Astrocyte of the spinal cord (primary cell): ENCODE data around the gene ME3.

Source experiments
- DNase-seq: peaks from one replicate; pipeline ENCODE4 v3.0.0; 2011; ENCODE audit warnings: low read depth, low spot score
- H3K4me3 ChIP-seq: 2 replicates; pipeline ENCODE4 v1.5.1; 2011; ENCODE audit warnings: low read depth, mild to moderate bottlenecking, low read length, moderate library complexity
- CTCF ChIP-seq: IDR thresholded peaks from 2 replicates; pipeline ENCODE4 v1.5.1; 2012; ENCODE audit warnings: low read depth, mild to moderate bottlenecking, low read length, inconsistent platforms
- in situ Hi-C: cut with HindIII; loops from 2 replicates; pipeline ENCODE4 v1.10.0; 2017; ENCODE audit warnings: low sequenced_read_pairs

ME3 gene

DNA sequence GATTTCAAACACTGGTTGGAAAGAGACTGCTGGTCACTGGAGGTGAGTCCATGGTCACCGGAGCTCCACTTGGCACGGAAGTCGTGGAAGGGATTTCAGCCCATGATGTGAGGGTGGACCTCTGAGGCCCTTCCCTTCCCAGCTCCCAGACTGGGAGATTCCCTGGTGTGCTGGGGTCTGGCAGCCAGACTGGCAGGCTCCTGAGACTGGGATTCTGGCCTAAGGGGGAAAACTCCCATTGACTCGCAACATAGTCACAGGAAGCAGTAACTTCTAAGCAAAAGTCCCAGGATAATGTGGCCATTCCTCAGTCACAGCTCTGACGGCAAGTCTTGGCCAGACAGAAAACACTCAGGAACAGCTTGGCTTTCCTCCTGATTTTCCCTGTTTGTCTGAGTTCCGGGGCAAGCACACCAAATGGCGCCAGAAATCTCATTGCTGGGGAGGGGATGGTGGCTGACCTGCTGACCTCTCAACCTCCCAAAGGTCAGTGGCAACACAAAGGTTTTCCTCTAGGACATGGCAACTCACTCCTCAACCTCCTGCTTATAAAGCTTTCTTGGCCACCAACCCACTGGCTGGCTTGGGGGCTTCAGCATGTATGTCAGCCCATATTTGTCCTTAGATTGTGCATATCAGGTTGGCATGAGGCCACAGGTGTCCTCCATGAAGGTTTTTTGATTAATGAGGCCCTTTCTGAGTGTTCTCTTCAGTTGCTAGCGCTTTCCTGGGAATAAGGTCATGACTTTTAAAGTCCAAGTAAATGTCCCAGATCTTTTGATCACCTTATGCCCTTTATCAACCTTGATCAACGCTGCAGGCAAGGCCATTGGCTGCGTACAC is 198.2 kb downstream of the ME3 start:
- no peak overlapping the region for H3K4me3 ChIP-seq
- no peak for DNase-seq
- TF ChIP-seq CTCF, result no peak
- in situ Hi-C loops, result no loop called here

DNA sequence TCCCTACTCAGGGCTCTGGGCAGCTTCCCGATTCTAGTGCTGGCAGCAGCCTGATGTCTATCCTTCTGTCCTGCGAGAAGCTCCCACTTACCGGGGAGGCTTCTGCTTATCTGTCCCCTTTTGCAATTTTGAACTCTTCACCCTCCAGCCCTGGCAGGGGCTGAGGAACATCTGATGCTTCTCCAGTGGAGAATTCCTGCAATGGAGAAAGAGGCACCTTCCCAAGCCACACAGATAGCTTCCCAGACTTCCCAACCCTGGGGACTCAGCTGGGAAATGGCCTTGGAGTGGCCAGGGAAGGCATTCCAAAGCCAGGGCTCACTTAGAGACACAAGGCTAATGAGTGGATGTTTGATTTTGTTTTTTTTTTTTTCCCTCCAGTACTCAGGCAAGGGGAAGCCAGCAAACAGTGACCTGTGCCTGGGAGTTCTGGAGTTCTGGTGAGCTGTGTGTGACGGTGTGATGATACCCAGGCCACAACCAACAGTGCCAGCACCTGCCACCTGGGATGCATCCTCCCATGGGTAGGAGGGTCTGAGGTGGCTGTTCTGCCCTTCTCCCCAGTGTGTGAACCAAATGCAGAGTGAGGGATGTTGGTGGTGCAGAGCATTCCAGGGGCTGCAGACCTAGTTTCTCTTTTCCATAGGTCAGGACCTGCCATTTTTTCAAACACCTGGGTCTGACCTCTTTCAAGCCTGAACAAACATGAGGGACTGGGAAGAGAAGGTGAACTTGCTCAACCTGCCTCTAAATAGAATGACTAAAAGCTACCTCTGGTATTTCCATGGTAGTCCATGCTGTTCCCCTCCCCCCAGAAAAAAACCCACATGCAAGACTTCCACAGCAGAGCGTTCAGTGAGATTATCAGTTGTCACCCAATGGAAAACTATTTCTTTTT is 202.7 kb downstream of the ME3 start:
- in situ Hi-C loops, result no loop called here
- H3K4me3 ChIP-seq, result no peak overlapping the region
- DNase-seq, result no peak
- no peak for TF ChIP-seq CTCF

DNA sequence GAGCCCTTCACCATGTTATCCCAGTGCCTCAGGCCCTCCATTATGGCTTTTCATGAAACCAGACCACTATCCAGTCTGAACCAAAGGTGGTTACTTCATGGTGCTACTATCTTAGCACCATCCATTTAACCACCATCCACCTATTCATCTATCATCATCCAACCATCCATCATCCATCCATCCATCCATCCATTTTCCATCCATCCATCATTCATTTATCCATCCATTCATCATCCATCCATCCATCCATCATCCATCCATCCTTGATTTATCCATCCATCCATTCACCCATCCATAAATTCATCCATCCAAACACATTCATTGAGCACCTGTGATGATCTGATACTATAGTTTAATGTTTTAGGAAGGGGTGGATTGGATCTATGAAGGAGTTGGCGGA is 204.2 kb downstream of the ME3 start:
- H3K4me3 ChIP-seq, result no peak overlapping the region
- no peak for TF ChIP-seq CTCF
- in situ Hi-C loops, result no loop called here
- no peak for DNase-seq

- no peak for TF ChIP-seq CTCF
- DNase-seq, result no peak
- in situ Hi-C loops, result no loop called here
- no peak overlapping the region for H3K4me3 ChIP-seq
Observed at GRCh38 chr11:86464509-86465221, 207.8 kb downstream of the ME3 start.

DNA sequence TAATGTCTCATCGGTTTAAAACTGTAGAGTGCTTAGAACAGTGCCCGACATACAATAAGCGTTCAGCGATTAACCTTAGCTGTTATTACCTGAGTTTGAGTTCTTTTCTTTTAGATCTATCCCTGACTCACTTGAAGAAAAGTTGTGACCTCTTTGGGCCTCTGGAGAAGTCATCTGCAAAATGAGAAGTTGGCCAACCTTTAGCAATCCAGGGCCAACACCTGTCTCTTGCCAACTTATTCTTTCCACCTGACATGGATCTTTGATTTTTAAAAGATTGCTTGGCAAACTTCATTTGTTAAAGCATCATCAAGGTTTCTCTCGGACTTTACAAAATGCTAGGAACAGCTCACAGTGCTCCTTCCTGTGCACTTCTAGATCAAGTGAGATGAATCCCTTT is 208.5 kb downstream of the ME3 start:
- H3K4me3 ChIP-seq, result no peak overlapping the region
- TF ChIP-seq CTCF, result no peak
- DNase-seq, result no peak
- in situ Hi-C loops, result no loop called here

- TF ChIP-seq CTCF, result no peak
- in situ Hi-C loops, result no loop called here
- no peak for DNase-seq
- no peak overlapping the region for H3K4me3 ChIP-seq
Observed at GRCh38 chr11:86463120-86463519, 209.3 kb downstream of the ME3 start.
